Erythroblast (primary cell): ENCODE results near the gene SMCHD1.

Source experiments
- DNase-seq, 2 experiments: peaks; one replicate each; lab custom pipeline; 2025; lab: John Stamatoyannopoulos, UW
- GATA1 ChIP-seq: IDR thresholded peaks from 2 replicates; pipeline ENCODE4 v1.6.1; 2011; ENCODE audit warnings: low read depth, mild to moderate bottlenecking, control low read depth, low read length, moderate library complexity
- POLR2A ChIP-seq: IDR thresholded peaks from 2 replicates; pipeline ENCODE4 v1.6.1; 2011; ENCODE audit warnings: mild to moderate bottlenecking, low read length

Gene SMCHD1

DNA sequence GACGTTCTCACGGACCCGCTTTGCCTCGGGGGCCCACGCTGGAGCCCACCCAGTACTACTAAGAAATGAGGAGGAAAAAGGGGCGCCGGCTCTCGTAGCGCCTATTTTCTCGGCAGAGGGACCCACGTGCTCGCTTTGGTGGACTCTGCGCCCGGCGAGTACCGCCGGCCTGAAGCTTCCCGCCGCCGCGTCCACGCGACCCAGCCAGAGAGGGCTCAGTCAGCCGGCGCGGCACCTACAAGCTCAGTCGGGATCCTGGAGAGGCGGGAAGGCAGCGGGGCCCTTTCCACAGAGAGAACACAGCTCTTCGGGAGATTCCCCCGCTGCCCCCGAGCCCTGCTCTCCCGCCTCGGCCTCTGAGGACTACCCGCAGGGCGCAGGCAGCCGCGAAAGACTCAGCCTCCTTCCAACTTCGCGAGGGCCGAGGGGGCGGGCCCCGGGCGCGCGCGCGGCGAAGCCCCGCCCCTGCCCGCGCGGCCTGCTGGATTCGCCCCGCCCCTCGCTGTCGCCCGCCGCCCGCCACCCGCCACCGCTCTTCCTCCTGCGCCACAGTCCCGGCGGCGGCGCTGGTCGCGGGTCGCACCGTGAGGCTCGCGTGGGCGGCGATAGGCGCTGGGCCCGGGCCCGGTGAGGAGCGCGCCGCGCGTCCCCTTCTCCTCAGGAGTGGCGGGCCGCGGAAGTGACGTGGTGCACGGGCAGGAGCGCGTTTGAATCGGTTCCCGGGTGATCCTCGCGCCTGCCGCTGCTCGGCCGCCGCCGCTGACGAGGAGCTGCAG is at the start of gene SMCHD1:
Gene SMCHD1 (plus strand): TSS at position 549 of the 776 bp plus-strand sequence. CDS start 350 bp downstream, outside the sequence.
- DNase-seq: peak; percentile 93 to 98
- TF ChIP-seq GATA1 (no peak), POLR2A (peak; percentile 91)

DNA sequence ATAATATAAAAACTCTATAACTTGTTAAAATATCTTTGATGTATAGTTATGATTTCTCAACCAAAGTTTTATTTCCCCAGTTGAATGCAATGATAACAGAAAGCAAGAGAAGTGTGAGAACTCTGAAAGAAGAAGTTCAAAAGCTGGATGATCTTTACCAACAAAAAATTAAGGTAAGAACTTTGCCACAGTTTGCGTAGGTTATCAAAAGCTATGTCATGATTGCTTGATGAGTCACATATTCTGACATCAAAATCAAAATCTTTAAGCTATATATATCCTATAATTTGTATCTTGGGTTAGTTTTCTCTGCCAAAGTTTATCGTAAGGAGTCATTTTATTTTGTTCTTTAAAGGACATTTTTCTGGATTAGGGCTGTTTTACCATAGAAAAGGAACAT is 49.2 kb upstream of the SMCHD1 start:
- DNase-seq: no peak
- no peak for TF ChIP-seq POLR2A
- TF ChIP-seq GATA1: no peak

DNA sequence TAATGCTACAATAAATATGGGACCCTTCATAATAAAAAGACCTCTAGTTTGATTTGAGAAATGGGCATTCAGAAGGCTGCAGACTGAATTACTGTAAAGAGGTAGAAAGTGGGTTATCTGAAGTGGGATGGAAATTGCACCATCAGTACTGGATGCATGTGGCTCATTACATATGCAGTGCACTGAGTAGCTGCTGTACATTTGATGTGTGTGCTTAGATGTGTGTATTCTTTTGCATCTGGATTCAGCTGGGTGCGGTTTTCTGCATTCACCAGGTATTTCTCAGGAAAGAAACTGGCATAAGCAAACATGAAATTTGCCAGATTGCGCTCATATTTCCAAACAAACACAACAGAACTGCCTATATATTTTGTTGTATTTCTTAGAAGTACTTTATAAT is 45.9 kb upstream of the SMCHD1 start:
- TF ChIP-seq POLR2A: no peak
- no peak for TF ChIP-seq GATA1
- DNase-seq: no peak

DNA sequence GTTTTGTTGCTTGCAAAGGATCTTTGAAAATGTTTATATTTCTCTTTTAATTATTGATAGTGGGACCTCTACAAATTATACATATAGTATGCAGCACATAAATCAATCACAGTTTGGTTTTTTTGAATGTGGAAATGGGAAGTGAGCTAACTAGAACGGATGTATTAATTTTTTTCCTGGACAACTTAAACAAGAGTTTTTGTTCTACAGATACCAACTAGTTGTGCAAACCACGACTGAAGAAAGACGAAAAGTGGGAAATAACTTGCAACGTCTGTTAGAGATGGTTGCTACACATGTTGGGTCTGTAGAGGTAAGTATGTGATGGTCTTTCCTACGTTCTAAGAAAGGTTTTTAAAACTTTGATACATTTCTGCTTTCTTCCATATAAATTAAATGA is 45.0 kb upstream of the SMCHD1 start:
- DNase-seq: no peak
- TF ChIP-seq POLR2A: no peak
- no peak for TF ChIP-seq GATA1

DNA sequence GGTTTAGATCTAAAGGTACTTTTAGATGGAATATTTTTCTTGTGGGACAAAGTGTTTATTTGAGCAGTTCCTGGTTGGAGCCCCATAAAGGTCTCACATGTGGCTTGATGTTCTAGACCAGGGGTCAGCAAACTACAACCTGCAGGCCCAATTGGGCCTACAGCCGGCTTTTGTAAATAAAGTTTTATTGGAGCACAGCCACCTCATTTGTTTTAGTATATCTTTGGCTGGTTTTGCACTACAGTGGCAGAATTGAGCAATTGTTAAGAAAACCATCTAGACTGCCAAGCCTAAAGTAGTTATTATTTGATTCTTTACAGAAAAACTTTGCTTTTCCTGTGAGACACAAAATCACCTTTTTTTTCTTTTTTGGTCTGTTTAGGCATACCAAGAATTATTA is 42.5 kb upstream of the SMCHD1 start:
- no peak for DNase-seq
- TF ChIP-seq GATA1 (no peak), POLR2A (no peak)

DNA sequence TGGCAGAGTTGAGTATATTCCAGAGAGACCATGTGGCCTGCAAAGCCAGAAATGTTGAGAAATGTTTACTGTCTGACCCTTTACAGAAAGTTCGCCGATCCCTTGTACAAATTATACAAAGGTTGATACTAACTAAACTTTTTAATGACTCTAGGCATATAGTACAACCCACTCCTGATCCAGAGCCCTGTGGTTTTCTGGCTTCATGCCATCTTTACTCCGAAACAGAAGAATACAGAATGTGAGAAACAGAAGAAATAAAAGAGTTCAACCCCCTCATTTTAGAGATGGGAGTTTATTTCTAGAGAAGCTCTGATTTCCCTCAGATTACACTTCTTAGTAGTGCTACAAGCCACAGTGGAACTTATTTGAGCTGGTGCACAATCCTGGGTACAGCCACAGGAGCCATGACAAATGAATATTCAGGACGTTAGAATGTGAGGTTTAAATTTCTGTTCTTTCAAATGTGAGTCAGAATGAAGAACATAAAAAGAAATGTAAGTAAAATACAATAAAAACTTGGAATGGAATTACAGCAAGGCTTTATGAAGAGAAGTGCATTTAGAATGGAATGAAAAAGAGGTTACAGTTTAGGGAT is 38.0 kb upstream of the SMCHD1 start:
- no peak for DNase-seq
- TF ChIP-seq POLR2A: no peak
- no peak for TF ChIP-seq GATA1

DNA sequence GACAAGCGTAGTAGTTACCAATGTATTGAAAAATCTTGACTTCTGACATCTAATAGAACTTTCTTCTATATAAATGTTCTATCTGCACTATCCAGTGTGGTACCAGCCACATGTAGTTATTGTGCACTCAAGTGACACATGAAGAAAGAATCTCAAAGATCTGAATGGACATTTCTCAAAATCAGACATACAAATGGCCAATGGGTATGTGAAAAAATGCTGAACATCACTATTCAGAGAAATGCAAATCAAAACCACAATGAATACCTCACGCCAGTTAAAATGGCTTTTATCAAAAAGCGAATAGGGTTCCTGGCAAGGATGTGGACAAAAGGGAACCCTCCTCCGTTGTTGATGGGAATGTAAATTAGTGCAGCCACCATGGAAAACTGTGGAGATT is 37.5 kb upstream of the SMCHD1 start:
- DNase-seq: no peak
- no peak for TF ChIP-seq GATA1
- TF ChIP-seq POLR2A: no peak

DNA sequence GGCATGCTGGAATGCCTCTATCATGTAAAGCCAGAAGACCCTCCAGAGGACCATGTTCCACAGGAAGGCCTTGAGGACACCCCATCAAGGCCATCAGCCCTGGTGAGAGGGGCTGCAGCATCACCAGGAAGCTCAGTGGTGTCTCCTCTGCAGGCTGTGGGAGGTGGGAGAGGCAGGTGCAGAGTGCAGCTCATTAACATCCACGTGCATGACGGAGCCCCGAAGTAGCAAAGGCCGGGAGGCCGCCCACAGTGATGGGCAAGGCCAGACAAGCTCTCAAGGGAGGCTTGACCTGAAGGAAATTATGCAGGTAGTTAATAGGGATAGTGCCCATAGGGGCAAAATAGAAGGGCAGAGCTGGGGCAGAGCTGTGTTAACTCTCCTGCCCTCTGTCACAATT is 30.3 kb upstream of the SMCHD1 start:
- no peak for TF ChIP-seq GATA1
- TF ChIP-seq POLR2A: no peak
- no peak for DNase-seq

DNA sequence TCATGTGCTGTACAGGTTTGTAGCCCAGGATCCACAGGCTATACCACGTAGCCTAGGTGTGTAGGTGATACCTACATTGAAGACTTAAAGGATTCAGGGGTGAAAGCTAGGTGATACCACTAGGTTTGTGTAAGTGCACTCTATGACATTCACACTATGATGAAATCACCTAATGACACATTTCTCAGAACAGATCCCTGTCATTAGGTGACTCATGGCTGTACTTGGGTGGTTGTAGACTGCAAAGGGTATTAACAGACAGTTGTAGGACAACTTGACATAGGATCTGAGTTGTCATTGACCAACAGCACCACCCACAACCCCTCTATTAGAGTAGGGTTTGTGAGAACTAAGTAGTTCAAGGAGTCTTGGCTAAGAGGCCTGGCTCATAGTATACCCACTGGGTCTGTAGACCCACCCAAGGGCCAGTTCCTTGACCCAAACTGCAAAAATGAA is 27.7 kb upstream of the SMCHD1 start:
- peak; percentile 16 to 51 for DNase-seq
- TF ChIP-seq POLR2A (no peak), GATA1 (no peak)

DNA sequence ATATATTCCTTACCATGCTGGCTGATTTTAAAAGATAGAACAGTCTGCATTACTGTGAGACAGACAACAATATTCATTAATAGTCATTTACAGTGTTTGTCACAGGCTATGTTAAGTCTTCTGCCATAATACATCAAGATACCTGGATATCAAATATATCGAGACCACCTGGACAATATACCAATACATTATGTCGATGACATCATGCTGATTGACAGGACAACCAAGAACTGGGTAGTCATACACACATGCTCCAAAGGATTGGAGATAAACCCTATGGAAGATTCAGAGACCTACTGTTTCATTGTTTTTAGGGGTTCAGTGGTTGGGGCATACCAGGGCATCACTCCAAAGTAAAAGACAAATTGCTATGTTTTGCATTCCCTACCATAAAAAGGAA is 26.5 kb upstream of the SMCHD1 start:
- TF ChIP-seq POLR2A: no peak
- TF ChIP-seq GATA1: no peak
- no peak for DNase-seq

DNA sequence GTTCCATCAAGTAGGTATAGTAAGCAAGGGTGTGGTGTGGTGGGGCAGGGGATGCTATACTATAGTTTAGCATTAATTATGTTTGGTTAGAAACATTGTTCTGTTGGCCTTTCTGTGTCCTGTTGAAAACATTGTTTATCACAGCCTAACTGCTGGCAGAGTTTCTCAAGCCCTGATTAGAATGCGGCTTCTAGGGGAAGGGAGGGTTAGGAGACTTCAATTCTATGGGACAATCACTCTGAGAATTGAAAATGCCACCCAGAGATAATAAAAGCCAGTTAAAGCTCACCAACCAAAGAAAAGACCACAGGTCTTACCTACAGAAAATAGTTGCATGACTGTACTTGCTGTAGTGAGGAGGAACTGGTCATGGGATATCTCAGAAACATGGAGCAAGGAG is 19.9 kb upstream of the SMCHD1 start:
- DNase-seq: no peak
- TF ChIP-seq GATA1 (no peak), POLR2A (no peak)

DNA sequence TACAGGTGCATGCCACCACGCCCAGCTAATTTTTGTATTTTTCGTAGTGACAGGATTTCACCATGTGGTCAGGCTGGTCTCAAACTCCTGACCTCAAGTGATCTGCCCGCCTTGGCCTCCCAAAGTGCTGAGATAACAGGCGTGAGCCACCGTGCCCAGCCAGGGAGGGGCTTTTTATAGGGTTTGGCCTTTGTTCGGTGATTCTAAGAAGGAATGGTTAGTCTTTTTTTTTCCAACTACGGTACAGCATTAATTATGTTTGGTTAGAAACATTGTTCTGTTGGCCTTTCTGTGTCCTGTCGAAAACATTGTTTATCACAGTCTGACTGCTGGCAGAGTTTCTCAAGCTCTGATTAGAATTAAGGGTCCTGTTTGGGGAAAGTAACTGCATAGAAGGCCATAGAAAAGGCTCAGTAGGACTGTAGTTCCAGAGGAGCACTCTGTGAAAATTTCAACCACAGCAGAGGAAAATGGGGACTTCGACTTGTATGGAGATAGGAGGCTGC is 19.3 kb upstream of the SMCHD1 start:
- TF ChIP-seq GATA1: no peak
- no peak for TF ChIP-seq POLR2A
- DNase-seq: no peak

DNA sequence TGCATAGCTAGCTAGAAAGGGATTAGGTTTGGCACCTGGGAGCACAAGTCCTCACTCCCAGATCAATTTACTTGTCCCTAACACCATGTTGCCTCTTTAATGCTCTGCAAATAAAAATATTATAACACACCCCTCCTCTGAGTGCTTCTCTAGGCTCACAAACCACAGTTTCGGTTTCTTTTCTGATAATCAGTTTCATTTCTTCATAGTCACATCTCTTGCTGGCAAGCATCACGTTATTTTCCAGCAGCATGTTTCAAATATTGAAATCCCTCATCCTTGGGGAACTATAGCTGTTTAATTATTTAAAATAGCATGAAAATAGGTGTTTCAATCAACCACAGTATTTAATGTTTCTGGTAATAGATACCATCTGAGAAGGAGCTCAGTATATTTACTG is 13.9 kb upstream of the SMCHD1 start:
- TF ChIP-seq POLR2A: no peak
- TF ChIP-seq GATA1: no peak
- DNase-seq: peak; percentile 37 to 48

DNA sequence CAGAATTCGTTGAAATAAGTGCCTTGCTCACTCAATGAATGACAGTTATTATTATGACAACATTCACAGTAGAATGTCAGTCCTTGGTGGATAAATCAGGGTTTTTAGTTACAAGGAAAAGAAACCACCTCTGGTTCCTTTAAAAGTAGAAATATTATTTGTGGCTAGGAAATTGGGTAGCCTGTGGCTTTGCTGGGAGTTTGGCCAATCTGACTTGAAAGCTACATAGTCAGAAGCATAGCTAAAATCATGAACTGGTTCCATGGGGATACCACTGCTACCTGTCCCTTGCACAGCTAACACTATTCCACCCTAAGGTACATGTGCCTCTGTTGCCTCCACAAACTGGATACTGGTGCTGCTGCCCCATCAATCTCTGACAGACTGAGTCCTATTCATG is 12.8 kb upstream of the SMCHD1 start:
- no peak for DNase-seq

More for the DNA sequence above, 12.8 kb upstream of the SMCHD1 start:
- TF ChIP-seq GATA1 (no peak), POLR2A (no peak)
